Smooth muscle cell of the coronary artery (primary cell): ENCODE measurements around the gene PEX16. TPM values are rescaled to one million over a fixed set of nuclear protein-coding genes. Genes with fewer than 3 reads are reported as not detected.

Experiments
- total RNA-seq: library from RNA; depleted of rRNA; stranded (reverse); fragments of >200 nt; gene quantifications from 2 replicates; pipeline ENCODE4 v1.2.3, GENCODE V29; 2014; ENCODE audit warnings: low replicate concordance

PEX16 gene
- total RNA-seq, result 24.0 and 31.3 TPM in 2 replicates

DNA sequence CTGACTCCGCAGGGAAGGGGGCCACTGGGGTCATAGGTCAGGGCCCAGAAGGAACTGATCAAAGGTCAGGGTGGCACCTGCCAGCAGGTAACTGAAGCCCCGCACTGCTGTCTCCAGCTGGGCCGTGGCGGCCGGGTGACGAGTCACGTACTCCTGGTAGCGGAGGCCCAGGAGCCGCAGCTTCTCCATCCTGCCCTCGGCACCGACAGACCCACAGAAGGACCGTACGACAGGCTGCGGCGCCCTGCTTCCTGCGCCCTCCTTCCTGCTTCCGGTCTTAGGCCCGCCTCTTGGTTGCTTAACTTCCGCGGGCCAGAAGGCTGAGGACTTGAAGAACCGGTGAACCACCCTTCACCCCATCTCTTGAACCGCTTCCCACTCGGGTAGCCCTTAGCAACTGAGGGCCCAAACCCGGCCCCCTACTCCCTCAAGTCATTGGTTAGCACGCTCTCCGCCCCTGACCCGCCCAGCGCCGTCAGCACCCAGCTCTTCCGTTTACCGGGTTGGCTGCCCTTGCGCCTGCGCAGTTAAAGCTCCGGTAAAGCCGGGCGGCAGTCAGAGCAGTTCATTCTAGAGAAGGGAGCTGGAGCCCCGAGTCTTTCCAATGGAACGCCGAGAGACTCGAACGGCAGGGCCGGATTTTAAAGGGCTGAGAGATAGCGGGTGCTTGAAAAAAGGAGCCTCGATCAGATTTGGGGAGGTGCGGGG is at the start of gene PEX16:
PEX16 (minus strand) TSS at position 255 of the 708 bp plus-strand sequence; CDS start at position 189, 66 bp downstream.

DNA sequence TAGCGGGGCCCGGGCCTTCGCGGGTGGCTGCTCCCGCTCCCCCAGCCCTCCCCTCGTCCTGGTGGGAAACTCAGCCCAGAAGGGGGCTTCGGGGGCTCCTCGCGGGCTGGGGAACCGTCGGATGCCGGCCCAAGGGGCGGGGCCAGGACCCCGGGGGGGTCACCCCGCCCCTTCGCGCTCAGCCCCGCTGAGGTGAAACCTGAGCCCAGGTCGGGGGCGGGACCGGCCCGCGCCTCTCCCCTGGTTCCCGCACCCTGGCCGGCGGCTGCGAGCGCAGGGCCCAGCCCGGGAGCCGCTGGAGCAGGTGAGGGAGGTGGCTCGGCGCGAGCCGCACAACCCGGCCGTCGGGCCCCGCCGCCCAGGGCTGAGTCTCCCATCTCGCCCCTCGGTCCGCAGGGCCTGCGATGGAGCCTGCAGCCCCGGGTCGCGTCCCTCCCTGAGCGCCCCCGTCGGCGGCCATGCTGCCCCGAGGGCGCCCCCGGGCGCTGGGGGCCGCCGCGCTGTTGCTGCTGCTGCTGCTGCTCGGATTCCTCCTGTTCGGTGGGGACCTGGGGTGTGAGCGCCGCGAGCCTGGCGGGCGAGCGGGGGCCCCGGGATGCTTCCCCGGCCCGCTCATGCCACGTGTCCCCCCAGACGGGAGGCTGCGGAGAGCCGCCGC is 4.9 kb upstream of the PEX16 start, which contains the start of gene LARGE2:
LARGE2 (plus strand) TSS at position 232 of the 658 bp plus-strand sequence; CDS start at position 459, 227 bp downstream.

DNA sequence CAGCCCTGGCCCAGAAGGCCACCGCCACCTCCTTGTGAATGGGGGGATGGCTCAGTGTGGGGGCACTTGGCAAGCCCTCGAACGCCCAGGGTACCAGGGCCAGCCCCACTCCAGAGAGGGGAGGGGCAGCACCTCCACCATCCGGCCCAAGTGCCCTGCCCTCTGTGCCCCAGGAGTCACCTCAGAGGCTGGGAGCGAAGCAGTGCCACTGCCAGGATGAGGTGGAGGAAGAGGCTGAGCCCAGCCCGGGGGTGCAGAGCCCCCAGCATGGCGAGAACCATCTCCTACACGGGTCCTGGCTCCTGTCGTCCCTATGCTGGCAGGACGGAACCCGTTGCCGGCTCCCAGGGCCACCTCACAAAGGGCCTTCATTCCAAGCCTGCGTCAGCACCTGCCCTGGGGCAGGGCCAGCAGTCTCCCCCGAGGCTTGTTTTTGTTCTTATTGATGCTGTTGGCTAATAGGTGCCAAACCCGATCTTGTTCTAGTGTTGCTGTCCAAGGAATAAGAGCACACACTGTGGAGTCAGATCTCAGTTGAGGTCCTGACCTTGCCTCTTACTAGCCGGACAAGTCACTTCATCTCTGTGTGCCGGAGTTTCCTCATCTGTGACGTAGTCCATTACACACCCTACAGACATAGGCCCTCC is 10.6 kb downstream of the PEX16 start, which contains the start of gene FREY1:
FREY1 (minus strand) TSS at position 307 of the 647 bp plus-strand sequence; CDS start at position 281, 26 bp downstream.

GRCh38 chr11:45885274-45885920 is 32.3 kb downstream of the PEX16 start, which contains the start of gene MAPK8IP1:
MAPK8IP1 (plus strand) TSS chr11:45885651; CDS start chr11:45885821, 170 bp downstream.

Other genes starting within 250 kb of the PEX16 start
- gene SLC35C1, start 112.7 kb downstream of the PEX16 start, total RNA-seq, result 6.2 TPM in 2 replicates
- 9.2 and 14.6 TPM in 2 replicates for gene CRY2, start 70.4 kb downstream of the PEX16 start, total RNA-seq
- 2.9 and 3.3 TPM in 2 replicates for gene MAPK8IP1, start 32.2 kb downstream of the PEX16 start, total RNA-seq
- 0.75 and 1.8 TPM in 2 replicates for gene FREY1, start 10.6 kb downstream of the PEX16 start, total RNA-seq
- 0.08 TPM in 1 of 2 replicates, not detected in the other for gene LARGE2, start 4.8 kb upstream of the PEX16 start, total RNA-seq
- gene PHF21A, start 203.6 kb upstream of the PEX16 start, total RNA-seq, result 7.8 and 8.7 TPM in 2 replicates